Neural crest cell (in vitro differentiated cells): ENCODE data around the gene PPM1M. TPM values are rescaled to one million over a fixed set of nuclear protein-coding genes. Genes with fewer than 3 reads are reported as not detected.

ENCODE experiments used
- DNase-seq: peaks from one replicate; pipeline ENCODE4 v3.0.0; 2021; ENCODE audit warnings: low read depth, mixed read lengths, low spot score
- H3K27ac Mint-ChIP-seq: one replicate; pipeline ENCODE4 v1.8.0; 2021; ENCODE audit warnings: mild to moderate bottlenecking, mixed read lengths; ENCODE audit not compliant: unreplicated experiment
- H3K27me3 Mint-ChIP-seq: 2 replicates; pipeline ENCODE4 v1.8.0; 2021; ENCODE audit warnings: low read depth, mild to moderate bottlenecking, mixed read lengths
- H3K36me3 Mint-ChIP-seq: 2 replicates; pipeline ENCODE4 v1.8.0; 2021; ENCODE audit warnings: low read depth, mild to moderate bottlenecking, mixed read lengths
- H3K4me1 Mint-ChIP-seq: 2 replicates; pipeline ENCODE4 v1.8.0; 2021; ENCODE audit warnings: mixed read lengths
- H3K4me3 Mint-ChIP-seq: one replicate; pipeline ENCODE4 v1.8.0; 2021; ENCODE audit warnings: mild to moderate bottlenecking, mixed read lengths
- H3K9me3 Mint-ChIP-seq: 2 replicates; pipeline ENCODE4 v1.8.0; 2021; ENCODE audit warnings: mixed read lengths
- total RNA-seq: library from RNA; stranded (reverse); gene quantifications from 2 replicates; pipeline ENCODE4 v1.2.1, GENCODE V29; 2021
- TF ChIP-seq, protein P1 (sequence below): fragments of 200-600 bp; sonication (generic); conservative IDR thresholded peaks from 2 replicates; pipeline ENCODE4 v1.5.0; 2021; ENCODE audit warnings: antibody characterized with exemption, mild to moderate bottlenecking

The PPM1M gene
- total RNA-seq, 1 donor from 2014 or later, result 4.4 TPM

DNA sequence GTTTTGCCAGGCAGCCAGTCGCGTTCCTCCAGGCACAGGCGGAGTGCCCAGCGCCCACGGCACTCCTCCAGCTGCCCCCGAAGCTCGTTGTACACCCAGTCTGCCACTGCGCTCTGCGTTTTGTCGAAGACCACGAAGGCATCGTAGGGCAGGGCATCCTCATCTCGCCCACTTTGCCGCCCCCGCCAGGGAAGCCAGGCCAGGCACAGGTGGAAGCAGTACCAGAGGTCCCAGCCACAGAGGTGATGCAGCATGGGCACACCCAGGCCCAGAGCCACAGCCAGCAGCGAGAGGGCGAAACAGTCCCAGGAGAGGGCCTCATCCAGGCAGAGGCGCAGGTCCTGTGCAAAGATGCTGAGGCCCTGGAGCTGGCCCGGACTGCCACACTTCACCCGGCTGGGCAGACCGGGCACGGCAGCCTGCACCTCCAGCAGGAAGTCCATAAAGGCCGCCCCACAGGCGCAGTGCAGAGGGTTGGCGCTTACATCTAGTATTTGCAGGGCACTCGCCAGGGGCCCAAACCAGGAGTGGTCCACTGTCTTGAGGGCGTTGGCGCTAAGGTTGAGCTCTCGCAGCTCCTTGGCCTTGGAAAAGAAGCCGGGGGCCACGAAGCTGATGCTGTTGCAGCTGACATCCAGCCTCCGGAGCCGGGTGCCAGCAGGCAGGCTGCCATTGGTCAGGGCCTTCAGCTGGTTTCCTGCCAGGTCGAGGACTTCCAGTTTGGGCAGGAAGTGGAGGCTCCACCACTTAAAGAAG, 23.8 kb upstream of the PPM1M start:
- Mint-ChIP-seq H3K4me3 (no peak overlapping the region), H3K27me3 (no peaks in the 10 kb centered on the region), H3K27ac (no peak overlapping the region), H3K9me3 (no peaks in the 10 kb centered on the region), H3K4me1 (peaks cover 4% of the 10 kb centered on the region), H3K36me3 (no peaks in the 10 kb centered on the region)
- TF ChIP-seq, protein P1, sequence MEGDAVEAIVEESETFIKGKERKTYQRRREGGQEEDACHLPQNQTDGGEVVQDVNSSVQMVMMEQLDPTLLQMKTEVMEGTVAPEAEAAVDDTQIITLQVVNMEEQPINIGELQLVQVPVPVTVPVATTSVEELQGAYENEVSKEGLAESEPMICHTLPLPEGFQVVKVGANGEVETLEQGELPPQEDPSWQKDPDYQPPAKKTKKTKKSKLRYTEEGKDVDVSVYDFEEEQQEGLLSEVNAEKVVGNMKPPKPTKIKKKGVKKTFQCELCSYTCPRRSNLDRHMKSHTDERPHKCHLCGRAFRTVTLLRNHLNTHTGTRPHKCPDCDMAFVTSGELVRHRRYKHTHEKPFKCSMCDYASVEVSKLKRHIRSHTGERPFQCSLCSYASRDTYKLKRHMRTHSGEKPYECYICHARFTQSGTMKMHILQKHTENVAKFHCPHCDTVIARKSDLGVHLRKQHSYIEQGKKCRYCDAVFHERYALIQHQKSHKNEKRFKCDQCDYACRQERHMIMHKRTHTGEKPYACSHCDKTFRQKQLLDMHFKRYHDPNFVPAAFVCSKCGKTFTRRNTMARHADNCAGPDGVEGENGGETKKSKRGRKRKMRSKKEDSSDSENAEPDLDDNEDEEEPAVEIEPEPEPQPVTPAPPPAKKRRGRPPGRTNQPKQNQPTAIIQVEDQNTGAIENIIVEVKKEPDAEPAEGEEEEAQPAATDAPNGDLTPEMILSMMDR, result no peak
- DNase-seq, result no peak

DNA sequence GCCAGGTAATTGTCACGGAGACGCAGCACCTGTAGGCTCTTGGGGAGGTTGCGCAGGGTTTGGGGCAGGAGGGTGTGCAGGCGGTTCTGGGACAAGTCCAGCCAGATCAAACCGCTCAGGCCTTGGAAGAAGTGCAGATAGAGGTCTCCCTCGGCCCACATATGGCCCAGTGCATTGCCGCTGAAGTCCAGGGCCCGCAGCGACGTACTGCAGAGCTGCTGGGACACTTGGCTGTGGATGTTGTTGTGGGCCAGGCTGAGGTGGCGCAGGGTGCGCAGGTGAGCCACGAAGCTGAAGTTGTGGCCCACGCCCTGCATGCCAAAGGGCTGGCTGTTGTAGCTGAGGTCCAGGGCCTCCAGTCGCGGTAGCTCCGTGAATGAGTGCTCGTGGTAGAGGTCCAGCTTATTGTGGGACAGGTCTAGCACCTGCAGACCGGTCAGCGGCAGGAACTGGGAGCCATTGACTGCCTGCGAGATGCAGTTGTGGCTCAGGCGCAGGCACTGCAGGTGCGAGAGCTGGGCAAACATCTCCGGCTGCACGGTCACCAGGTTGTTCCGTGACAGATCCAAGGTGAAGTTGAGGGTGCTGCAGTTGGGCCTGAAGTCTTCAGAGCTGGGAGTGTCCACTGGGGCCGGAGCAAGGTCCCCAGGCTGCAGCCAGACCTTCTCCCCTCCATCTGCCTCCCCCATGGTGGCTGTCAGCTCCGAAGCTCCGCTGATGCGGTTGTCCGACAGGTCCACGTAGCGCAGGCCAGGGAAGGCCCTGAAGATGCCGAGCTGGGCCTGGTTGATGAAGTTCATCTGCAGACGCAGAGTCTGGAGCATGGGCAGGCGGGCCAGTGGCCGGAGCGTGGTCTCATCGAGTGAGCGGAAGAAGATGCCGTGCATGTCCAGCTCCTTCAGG, 23.0 kb upstream of the PPM1M start:
- no peak overlapping the region for H3K4me3 Mint-ChIP-seq
- H3K9me3 Mint-ChIP-seq, result no peaks in the 10 kb centered on the region
- H3K36me3 Mint-ChIP-seq, result no peaks in the 10 kb centered on the region
- TF ChIP-seq, protein P1, result no peak
- peaks cover 4% of the 10 kb centered on the region for H3K4me1 Mint-ChIP-seq
- H3K27me3 Mint-ChIP-seq, result no peaks in the 10 kb centered on the region
- DNase-seq, result no peak
- no peak overlapping the region for H3K27ac Mint-ChIP-seq

DNA sequence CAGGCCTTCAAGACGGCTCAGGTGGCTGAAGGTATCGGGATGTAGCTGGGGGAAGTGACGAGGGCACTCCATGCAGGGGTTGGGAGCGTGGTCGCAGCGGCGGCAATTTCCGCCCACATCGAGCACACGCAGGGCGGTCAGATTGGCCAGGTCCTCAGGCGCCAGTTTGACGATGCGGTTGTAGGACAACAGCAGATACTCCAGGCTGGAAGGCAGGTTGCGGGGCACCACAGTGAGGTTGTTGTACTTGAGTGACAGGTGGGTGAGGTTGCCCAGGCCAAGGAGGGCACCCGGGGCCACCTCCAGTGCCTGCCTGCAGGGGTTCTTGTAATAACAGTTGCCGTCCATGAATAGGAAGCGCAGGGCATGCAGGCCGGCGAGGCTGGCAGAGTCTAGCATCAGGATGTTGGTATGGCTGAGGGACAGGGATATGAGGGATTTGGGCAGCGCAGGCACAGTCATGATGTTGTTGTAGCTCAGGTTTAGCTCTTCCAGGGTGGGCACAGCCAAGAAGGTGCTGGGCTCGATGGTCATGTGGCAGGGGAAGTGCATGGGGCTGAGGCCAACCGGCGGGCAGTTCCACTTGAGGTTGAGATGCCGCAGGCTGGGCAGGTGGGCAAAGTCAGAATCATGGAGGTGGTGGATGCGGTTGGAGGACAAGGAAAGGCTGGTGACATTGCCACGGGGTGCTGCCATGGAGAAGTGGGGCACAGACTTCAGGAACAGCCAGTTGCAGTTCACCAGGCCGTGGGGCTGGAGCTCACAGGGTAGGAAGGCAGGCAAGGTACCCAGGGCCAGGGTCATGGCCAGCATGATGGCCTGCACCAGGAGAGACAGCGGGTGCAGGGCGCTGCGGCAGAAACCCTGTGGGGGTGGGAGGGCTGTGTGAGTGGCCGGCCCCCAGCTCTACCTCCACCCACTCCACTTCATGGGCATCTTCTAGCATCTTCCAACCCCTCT, 21.8 kb upstream of the PPM1M start:
- no peaks in the 10 kb centered on the region for H3K9me3 Mint-ChIP-seq
- no peak overlapping the region for H3K27ac Mint-ChIP-seq
- no peaks in the 10 kb centered on the region for H3K36me3 Mint-ChIP-seq
- DNase-seq, result no peak
- H3K4me1 Mint-ChIP-seq, result peaks cover 4% of the 10 kb centered on the region
- H3K4me3 Mint-ChIP-seq, result no peak overlapping the region
- TF ChIP-seq, protein P1, result no peak
- H3K27me3 Mint-ChIP-seq, result no peaks in the 10 kb centered on the region

DNA sequence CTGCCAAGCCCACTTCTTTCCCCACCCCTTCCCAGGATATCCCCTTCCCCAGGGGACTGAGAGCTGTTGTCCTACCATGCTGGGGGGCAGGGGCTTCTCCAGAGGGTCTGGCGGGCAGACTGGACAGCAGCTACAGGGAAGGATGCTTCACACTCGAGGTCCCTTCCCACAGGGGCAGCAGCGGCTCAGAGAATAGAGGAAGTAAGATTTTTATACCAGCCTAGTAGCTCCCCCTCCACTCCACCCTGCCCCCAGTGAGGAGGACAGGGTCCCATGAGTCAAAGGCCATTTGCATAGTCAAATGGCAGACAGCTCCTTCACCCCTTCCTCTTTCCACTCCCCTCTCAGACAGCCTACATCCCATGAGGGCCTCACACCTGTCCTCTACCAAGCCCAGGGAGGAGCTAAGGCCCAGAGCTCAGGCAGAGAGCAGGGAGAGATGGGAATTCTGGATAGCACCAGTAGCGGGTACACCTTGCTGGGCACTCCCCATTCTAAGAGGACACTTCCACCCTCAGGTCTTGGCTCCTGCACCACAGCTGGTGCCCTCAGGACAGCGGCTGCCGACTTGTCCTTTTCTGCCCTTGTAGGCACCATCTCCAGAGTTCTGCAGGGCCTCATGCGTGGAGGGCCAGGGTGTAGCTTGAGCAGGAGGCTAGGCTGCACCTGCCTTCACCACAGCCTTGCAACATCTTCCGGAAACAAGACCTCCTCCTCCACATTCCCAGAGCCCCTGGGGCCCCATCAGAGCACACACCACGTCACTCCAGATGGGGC, 19.9 kb upstream of the PPM1M start, which contains the start of gene TLR9:
TLR9 (minus strand) TSS at position 194 of the 777 bp plus-strand sequence; CDS start at position 78, 116 bp downstream.
- Mint-ChIP-seq H3K4me1 (peaks cover under 1% of the 10 kb centered on the region), H3K27ac (no peak within 1 kb of the TSS), H3K9me3 (no peaks in the 10 kb centered on the region), H3K36me3 (no peaks in the 10 kb centered on the region), H3K4me3 (no peak within 1 kb of the TSS), H3K27me3 (no peaks in the 10 kb centered on the region)
- TF ChIP-seq, protein P1, result no peak
- DNase-seq, result no peak
